Neural progenitor cell (in vitro differentiated cells): Measurements from ENCODE around the gene METTL4.

ENCODE experiments used
- EZH2 ChIP-seq: fragments of 200-600 bp; sonication (generic); IDR thresholded peaks from 2 replicates; pipeline ENCODE4 v1.6.1; 2017; ENCODE audit warnings: antibody characterized with exemption, mild to moderate bottlenecking, moderate library complexity
- TF ChIP-seq, protein P1 (sequence below): fragments of 200-600 bp; sonication (generic); IDR thresholded peaks from 2 replicates; pipeline ENCODE4 v1.5.1; 2017; ENCODE audit warnings: antibody characterized with exemption, mild to moderate bottlenecking

DNA sequence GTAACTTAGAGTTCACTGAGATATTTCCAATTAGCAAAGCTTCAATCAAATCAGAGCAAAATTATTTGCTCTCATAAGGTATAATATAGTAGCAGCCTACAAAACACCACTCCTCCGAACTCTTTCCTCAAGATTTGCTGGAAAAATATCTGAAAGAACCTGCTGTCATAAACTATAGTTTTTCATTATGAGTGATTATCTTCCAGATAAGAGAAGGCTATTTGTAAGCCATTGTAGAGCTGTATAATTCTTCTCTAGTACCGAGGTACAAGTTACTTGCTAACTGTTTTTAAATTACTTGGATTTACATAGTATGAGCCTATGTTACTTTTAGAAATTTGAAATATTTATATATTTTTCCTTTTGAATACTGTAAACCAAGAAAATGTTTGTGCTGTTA, 2.1 kb upstream of the METTL4 start:
- no peak for TF ChIP-seq EZH2
- TF ChIP-seq, protein P1, sequence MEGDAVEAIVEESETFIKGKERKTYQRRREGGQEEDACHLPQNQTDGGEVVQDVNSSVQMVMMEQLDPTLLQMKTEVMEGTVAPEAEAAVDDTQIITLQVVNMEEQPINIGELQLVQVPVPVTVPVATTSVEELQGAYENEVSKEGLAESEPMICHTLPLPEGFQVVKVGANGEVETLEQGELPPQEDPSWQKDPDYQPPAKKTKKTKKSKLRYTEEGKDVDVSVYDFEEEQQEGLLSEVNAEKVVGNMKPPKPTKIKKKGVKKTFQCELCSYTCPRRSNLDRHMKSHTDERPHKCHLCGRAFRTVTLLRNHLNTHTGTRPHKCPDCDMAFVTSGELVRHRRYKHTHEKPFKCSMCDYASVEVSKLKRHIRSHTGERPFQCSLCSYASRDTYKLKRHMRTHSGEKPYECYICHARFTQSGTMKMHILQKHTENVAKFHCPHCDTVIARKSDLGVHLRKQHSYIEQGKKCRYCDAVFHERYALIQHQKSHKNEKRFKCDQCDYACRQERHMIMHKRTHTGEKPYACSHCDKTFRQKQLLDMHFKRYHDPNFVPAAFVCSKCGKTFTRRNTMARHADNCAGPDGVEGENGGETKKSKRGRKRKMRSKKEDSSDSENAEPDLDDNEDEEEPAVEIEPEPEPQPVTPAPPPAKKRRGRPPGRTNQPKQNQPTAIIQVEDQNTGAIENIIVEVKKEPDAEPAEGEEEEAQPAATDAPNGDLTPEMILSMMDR, result no peak
